Mesendoderm (in vitro differentiated cells): ENCODE results near the gene DDR1.

ENCODE experiments used
- DNase-seq: peaks from one replicate; pipeline ENCODE4 v3.0.0; 2013
- H2AK5ac ChIP-seq: 2 replicates; pipeline ENCODE4 v1.6.1; 2013; ENCODE audit warnings: low read length, inconsistent platforms
- H2BK120ac ChIP-seq: 2 replicates; pipeline ENCODE4 v1.6.1; 2013; ENCODE audit warnings: low read depth, mild to moderate bottlenecking, low read length, moderate library complexity, mixed read lengths
- H2BK15ac ChIP-seq: replicated peaks from 2 replicates; pipeline ENCODE4 v1.6.1; 2013; ENCODE audit warnings: low read depth, mild to moderate bottlenecking, moderate library complexity
- H2BK5ac ChIP-seq: 2 replicates; pipeline ENCODE4 v1.6.1; 2013; ENCODE audit warnings: low read length, inconsistent platforms
- H3K18ac ChIP-seq: 2 replicates; pipeline ENCODE4 v1.6.1; 2013; ENCODE audit warnings: mild to moderate bottlenecking, low read length, mixed read lengths
- H3K23ac ChIP-seq: one replicate; pipeline ENCODE4 v1.6.1; 2013; ENCODE audit warnings: low read length
- H3K27ac ChIP-seq: 2 replicates; pipeline ENCODE4 v1.5.1; 2013; ENCODE audit warnings: low read depth, mild to moderate bottlenecking, inconsistent platforms, low read length, moderate library complexity
- H3K27me3 ChIP-seq: 2 replicates; pipeline ENCODE4 v1.6.1; 2013; ENCODE audit warnings: low read length, control low read depth, mild to moderate bottlenecking, inconsistent platforms; ENCODE audit not compliant: insufficient read depth, poor library complexity
- H3K36me3 ChIP-seq: 2 replicates; pipeline ENCODE4 v1.6.1; 2013; ENCODE audit warnings: low read length, inconsistent platforms; ENCODE audit not compliant: control insufficient read depth, insufficient read depth
- H3K4ac ChIP-seq: one replicate; pipeline ENCODE4 v1.6.1; 2013; ENCODE audit warnings: low read depth, mild to moderate bottlenecking, low read length, moderate library complexity
- H3K4me1 ChIP-seq: 2 replicates; pipeline ENCODE4 v1.6.1; 2013; ENCODE audit warnings: low read depth, low read length, inconsistent platforms; ENCODE audit not compliant: control insufficient read depth
- H3K4me2 ChIP-seq: 2 replicates; pipeline ENCODE4 v1.6.1; 2013; ENCODE audit warnings: low read length
- H3K4me3 ChIP-seq: 2 replicates; pipeline ENCODE4 v1.5.1; 2013; ENCODE audit warnings: mild to moderate bottlenecking, low read length
- H3K56ac ChIP-seq: one replicate; pipeline ENCODE4 v1.6.1; 2013; ENCODE audit warnings: low read length
- H3K79me1 ChIP-seq: 2 replicates; pipeline ENCODE4 v1.6.1; 2013; ENCODE audit warnings: low read length, inconsistent platforms
- H3K79me2 ChIP-seq: 2 replicates; pipeline ENCODE4 v1.6.1; 2013; ENCODE audit warnings: mild to moderate bottlenecking, low read length; ENCODE audit not compliant: control insufficient read depth, insufficient read depth
- H3K9ac ChIP-seq: 2 replicates; pipeline ENCODE4 v1.6.1; 2013; ENCODE audit warnings: low read length, inconsistent platforms
- H4K5ac ChIP-seq: one replicate; pipeline ENCODE4 v1.6.1; 2013; ENCODE audit warnings: low read length
- H4K8ac ChIP-seq: one replicate; pipeline ENCODE4 v1.6.1; 2013; ENCODE audit warnings: low read depth, mild to moderate bottlenecking, control low read depth, low read length, moderate library complexity
- WGBS: extraction: QIAGEN DNeasy Blood & Tissue Kit; methylation state at CpG from one replicate; pipeline ENCODE4 v1.1.7; 2013; ENCODE audit warnings: low lambda C conversion rate, missing lambda C conversion rate; ENCODE audit not compliant: insufficient coverage; ENCODE audit errors: extremely low coverage; 5-methylcytosine and 5-hydroxymethylcytosine counted together

The DDR1 gene

GRCh38 chr6:30891816-30892538 is 7.7 kb downstream of the DDR1 start:
- no peak overlapping the region for H3K4me3 ChIP-seq
- no peak for DNase-seq
- H3K27ac ChIP-seq = no peak overlapping the region
- H2BK120ac ChIP-seq = no peak overlapping the region
- no peak overlapping the region for H4K8ac ChIP-seq
- H3K4me1 ChIP-seq = no peaks in the 10 kb centered on the region
- H3K4me2 ChIP-seq = no peak overlapping the region
- H3K4ac ChIP-seq = no peak overlapping the region
- no peak overlapping the region for H3K56ac ChIP-seq
- H4K5ac ChIP-seq = no peak overlapping the region
- H3K9ac ChIP-seq = no peak overlapping the region
- H3K79me1 ChIP-seq = peaks cover 14% of the 10 kb centered on the region
- WGBS = no CpG with 5 or more reads among the region's 21 CpGs
- H2BK5ac ChIP-seq = no peak overlapping the region
- no peak overlapping the region for H3K23ac ChIP-seq
- peaks cover 24% of the 10 kb centered on the region for H3K79me2 ChIP-seq
- peaks cover 17% of the 10 kb centered on the region for H3K36me3 ChIP-seq
- H2BK15ac ChIP-seq = no peak overlapping the region
- H3K27me3 ChIP-seq = no peaks in the 10 kb centered on the region
- no peak overlapping the region for H3K18ac ChIP-seq
- H2AK5ac ChIP-seq = no peak overlapping the region

- Histone ChIP-seq H3K79me2 (peaks cover 18% of the 10 kb centered on the region), H3K23ac (no peak overlapping the region), H3K79me1 (peaks cover 14% of the 10 kb centered on the region), H3K36me3 (peaks cover 17% of the 10 kb centered on the region), H2BK5ac (no peak overlapping the region), H3K18ac (no peak overlapping the region), H3K4ac (no peak overlapping the region), H3K9ac (no peak overlapping the region), H2AK5ac (no peak overlapping the region), H4K5ac (no peak overlapping the region), H2BK15ac (no peak overlapping the region), H3K56ac (no peak overlapping the region), H3K4me2 (no peak overlapping the region), H3K4me1 (no peaks in the 10 kb centered on the region), H3K27me3 (no peaks in the 10 kb centered on the region), H2BK120ac (no peak overlapping the region), H3K27ac (no peak overlapping the region), H3K4me3 (no peak overlapping the region), H4K8ac (no peak overlapping the region)
- no peak for DNase-seq
- WGBS = no CpG with 5 or more reads among the region's 16 CpGs
These were observed 8.8 kb downstream of the DDR1 start for GRCh38 chr6:30893001-30893591.

GRCh38 chr6:30893666-30894065 is 9.3 kb downstream of the DDR1 start:
- Histone ChIP-seq H4K5ac (no peak overlapping the region), H3K79me2 (peaks cover 13% of the 10 kb centered on the region)
- no peak for DNase-seq

GRCh38 chr6:30894381-30894780 is 10.1 kb downstream of the DDR1 start:
- H3K18ac ChIP-seq = no peak overlapping the region
- no peak overlapping the region for H3K9ac ChIP-seq
- no peak overlapping the region for H2BK120ac ChIP-seq
- no CpG with 5 or more reads among the region's 12 CpGs for WGBS
- peaks cover 21% of the 10 kb centered on the region for H3K36me3 ChIP-seq
- no peak overlapping the region for H3K56ac ChIP-seq
- H3K4me3 ChIP-seq = no peak overlapping the region
- no peak overlapping the region for H4K5ac ChIP-seq
- no peak overlapping the region for H3K4me2 ChIP-seq
- no peak overlapping the region for H2BK15ac ChIP-seq
- H3K27ac ChIP-seq = peak overlapping the region; percentile 40
- no peak overlapping the region for H3K4ac ChIP-seq
- no peaks in the 10 kb centered on the region for H3K4me1 ChIP-seq
- no peaks in the 10 kb centered on the region for H3K27me3 ChIP-seq
- DNase-seq = no peak
- no peak overlapping the region for H3K23ac ChIP-seq
- H3K79me1 ChIP-seq = peaks cover 9% of the 10 kb centered on the region
- no peak overlapping the region for H2AK5ac ChIP-seq
- peaks cover 7% of the 10 kb centered on the region for H3K79me2 ChIP-seq
- no peak overlapping the region for H4K8ac ChIP-seq
- no peak overlapping the region for H2BK5ac ChIP-seq

More at GRCh38 chr6:30893666-30894065, 9.3 kb downstream of the DDR1 start:
- H2BK5ac ChIP-seq = no peak overlapping the region
- no peak overlapping the region for H3K56ac ChIP-seq
- no peak overlapping the region for H3K4ac ChIP-seq
- no CpG with 5 or more reads among the region's 8 CpGs for WGBS
- no peak overlapping the region for H3K4me2 ChIP-seq
- H3K4me3 ChIP-seq = no peak overlapping the region
- H3K18ac ChIP-seq = no peak overlapping the region
- no peak overlapping the region for H3K9ac ChIP-seq
- H2BK15ac ChIP-seq = no peak overlapping the region
- H3K27me3 ChIP-seq = no peaks in the 10 kb centered on the region
- no peak overlapping the region for H3K23ac ChIP-seq
- no peaks in the 10 kb centered on the region for H3K4me1 ChIP-seq
- peaks cover 17% of the 10 kb centered on the region for H3K36me3 ChIP-seq
- H2BK120ac ChIP-seq = no peak overlapping the region
- H4K8ac ChIP-seq = no peak overlapping the region
- no peak overlapping the region for H3K27ac ChIP-seq
- peaks cover 11% of the 10 kb centered on the region for H3K79me1 ChIP-seq
- H2AK5ac ChIP-seq = no peak overlapping the region

GRCh38 chr6:30894935-30895334 is 10.6 kb downstream of the DDR1 start:
- Histone ChIP-seq H2BK120ac (no peak overlapping the region), H3K23ac (no peak overlapping the region)

More at GRCh38 chr6:30894935-30895334, 10.6 kb downstream of the DDR1 start:
- no peak overlapping the region for H3K4me3 ChIP-seq
- H3K79me1 ChIP-seq = peaks cover 5% of the 10 kb centered on the region
- no peak overlapping the region for H2AK5ac ChIP-seq
- peaks cover 19% of the 10 kb centered on the region for H3K36me3 ChIP-seq
- H2BK15ac ChIP-seq = no peak overlapping the region
- DNase-seq = no peak
- H4K5ac ChIP-seq = no peak overlapping the region
- no peak overlapping the region for H4K8ac ChIP-seq
- no peaks in the 10 kb centered on the region for H3K4me1 ChIP-seq
- no peak overlapping the region for H3K4me2 ChIP-seq
- peaks cover 3% of the 10 kb centered on the region for H3K79me2 ChIP-seq
- no peak overlapping the region for H3K27ac ChIP-seq
- no peak overlapping the region for H3K56ac ChIP-seq
- 100% methylated on average over 1 of the region's 3 CpGs for WGBS
- H3K18ac ChIP-seq = no peak overlapping the region
- H3K27me3 ChIP-seq = no peaks in the 10 kb centered on the region
- H2BK5ac ChIP-seq = no peak overlapping the region
- H3K4ac ChIP-seq = no peak overlapping the region
- H3K9ac ChIP-seq = no peak overlapping the region
